ENCODE measurements around the gene KIF25.

Gene KIF25

DNA sequence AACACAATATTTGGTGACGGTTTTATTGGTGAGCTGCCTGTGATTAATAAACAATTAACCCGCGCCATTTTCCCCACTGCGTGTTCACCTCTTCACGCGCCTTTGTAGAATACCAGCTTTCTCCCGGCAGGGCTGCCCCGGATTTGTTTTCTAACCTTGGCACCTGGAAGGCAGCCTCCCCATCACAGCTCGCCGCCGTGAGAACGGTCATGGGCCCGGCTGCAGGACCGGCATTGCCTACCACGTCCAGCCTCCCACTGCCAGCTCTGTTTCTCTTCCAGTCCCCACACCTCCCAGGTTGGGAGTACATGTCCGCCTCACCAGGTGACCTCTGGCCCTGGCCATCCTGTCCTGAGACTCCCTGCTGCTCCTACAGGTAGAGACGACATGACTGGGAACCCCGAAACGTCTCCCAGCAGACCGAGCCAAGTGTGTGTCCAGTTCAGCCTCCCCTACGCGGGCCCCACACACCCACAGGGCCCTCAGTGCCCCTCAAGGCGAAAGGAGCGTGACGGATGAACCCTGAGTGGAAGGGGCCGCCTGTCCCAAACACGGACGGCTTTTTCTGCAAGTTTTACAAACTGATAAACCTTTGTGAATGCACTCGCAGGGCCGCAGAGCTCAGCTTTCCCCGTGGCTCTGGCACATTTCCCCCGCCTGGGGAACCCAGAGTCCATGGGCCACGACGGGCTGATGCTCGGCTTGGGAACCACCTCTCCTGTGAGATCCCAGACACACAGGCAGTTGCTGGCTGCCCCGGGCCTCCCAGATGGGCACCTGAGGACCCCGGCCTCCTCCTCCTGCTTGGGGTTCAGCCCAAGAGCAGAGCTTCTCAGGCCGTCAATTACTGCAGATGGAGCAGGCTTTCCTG lies 55.9 kb downstream of the KIF25 start:
- DNase-seq = no peak

DNA sequence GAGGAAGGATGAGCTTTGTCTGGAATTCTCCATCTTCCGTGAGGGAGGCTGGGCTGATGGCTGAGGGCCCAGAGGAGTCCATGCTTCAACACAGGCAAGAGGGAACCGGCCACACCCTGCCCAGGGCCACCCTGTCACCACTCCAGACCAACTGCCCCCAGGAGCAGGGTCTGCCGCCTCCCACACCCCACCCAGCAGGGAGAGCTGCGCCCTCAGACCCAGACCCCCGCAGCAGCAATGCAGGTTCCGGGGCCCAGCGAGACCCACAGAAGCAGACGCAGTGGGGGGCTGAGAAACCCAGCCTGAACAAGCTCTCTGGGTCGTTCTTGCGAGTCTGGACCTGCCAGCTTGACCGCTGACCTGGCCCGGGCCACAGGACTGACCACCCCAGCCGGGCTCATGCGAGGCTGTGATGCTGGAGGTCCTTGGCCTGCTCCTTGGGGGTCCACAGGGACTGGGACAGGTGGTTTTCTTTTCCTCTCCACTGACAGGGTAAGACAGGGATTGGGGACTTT lies 56.5 kb downstream of the KIF25 start:
- no peak for DNase-seq

DNA sequence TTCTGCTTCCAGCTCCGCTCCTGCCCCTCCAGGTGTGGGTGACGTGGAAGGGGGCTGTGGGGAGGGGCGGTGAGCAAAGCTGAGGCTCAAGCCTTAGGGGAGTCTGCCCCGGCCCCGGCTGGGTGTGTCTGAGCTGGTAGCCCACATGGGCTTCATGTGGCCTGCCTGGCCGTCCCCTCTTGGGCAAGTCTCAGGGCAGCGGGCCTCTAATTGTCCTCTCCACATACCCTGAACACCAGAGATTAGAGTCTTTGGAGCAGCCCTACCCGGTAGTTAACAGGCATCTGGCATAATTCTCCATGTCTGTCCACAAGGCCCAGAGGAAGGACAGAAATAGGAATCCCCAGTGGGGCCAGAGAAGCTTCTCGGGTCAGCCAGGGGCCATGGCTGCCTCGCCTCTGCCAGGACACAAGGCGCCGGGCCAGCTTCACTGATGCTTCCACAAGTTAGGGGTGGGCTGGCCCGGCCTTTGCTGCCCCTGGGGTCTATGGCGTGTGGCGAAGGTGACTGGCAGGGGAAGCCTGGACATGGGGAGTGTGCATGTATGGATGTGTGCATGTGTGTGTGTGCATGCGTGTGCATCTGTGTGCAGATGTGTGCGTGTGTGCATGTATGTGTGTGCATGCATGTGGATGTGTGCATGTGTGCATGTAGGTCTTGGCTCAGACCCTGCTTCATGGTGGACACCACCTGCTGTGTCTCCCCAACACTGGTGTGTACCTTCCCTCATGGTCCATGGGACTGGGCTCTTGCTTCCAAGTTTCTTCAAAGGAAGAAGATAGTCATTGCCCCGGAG lies 57.5 kb downstream of the KIF25 start:
- DNase-seq = no peak

DNA sequence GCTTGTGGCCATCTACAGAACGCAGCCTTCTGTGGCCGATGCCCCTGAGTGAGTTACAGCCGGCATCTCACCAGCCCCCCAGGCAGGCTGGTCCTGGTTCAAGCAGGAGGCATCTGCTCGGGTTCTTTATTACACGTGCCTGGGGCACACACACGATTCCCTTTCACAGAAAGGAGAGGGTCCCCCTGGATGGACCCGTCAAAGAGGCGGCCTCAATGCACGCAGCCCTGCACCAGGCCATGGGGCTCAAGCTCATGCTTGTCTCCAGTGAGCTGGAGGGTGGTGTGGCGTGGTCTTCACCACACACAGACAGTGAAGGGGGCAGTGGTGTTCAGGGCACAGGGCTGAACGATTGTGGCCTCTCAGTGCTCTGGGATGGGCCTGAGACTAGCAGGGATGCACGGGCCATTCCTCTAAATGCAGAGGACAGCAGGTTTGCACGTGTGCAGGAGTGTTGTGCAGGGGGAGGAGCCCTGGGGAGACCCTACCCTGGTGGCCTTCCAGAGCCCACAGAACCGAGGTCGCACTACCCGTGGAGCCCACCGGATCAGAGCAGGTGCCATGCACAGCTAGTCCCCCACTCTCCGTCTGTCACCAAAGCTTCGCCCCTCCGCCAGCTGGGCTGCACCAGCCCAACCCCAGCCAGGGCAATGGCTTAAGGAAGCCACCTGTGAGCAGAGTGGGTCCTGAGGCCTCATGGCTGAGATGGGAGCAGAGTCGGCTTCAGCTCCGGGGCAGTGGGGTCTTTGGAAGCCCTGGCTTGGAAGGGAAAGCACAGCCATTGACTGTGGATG lies 58.4 kb downstream of the KIF25 start:
- DNase-seq = no peak

DNA sequence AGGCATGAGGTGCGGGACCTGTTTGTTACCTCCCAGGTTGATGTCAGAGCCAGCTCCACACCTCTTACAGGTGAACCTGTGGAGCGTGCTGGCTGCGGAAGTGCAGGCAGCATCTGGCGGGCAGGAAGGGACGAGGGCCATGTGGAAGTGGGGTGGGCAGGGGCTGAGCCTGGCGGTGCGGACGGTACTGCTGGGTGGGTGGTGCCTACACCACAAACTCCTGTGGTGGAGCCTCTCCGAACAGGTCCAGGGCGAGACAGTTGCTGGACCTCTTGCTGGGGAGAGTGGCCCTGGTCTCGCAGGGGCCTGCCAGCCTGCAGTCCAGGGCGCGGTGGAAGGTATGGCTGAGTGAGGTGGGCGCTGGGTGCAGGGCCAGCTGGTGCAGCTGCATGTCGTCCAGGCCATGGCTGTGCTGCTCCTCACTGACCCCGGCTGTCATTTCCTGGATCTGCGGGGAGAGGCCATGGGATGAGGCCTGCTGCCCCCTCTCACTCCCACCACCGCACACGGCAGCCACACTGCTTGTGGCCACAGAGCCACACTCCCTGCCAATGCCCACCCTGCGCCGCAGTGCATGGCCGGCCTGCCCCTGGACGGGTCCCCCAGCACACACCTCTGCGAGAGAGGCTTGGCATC lies 59.5 kb downstream of the KIF25 start:
- DNase-seq = no peak

DNA sequence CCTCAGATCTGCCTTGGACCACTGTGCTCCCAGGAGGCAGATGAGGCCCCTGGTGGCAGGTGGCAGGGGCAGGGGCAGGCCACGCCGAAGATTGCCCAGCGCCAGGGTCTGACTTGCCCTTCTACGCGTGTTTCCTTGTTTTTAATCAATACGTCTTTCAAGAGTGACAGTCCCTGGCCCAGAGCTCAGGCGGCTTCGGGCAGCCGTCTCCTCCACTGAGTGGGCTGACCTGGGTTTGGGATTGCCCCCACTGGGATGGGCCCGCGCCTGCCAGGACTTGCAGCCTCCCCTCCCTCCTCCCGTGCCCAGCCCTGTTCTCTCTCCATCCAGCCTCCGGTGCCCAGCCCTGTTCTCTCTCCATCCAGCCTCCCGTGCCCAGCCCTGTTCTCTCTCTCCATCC lies 60.4 kb downstream of the KIF25 start:
- DNase-seq = no peak

DNA sequence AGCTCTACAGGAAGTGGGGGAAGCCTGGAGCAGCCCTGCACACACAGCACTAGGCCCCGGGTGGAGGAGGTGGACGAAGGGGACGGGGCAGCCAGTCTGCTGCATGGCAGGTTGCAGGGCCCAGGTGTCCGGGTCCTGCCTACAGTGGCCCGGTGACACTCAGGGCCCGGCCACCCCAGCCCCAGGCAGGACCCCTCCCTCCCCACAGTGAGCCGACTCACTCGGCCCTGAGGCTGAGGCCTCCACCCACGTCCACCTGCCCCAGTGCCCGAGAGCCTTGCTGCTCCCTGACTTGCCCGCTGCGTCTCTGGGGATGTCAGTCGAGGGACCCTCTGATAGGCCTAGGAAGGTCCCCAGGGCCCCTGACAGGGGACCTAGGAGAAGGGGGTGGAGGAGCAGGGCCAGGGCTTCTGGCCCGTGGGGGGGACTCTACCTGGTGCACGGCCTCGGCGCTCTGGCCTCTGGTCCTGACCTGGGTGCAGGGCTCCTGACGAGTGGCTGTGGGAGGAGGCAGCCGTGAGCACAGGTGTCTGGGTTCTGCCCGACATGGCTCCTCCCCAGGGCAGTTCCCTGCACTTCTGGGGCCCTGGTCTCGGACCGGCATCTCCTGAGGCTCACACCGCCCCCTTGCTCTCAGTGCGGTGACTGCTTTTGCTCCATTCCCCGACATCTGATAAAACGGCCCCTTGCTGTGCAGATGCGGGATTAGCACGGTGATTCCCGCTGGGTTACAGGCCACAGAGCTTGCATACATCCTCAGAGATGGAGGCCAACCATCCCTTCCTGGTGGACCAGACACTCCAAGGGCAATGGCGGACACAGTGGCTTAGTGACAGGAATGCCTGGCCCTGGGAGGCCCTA lies 61.5 kb downstream of the KIF25 start:
- no peak for DNase-seq

DNA sequence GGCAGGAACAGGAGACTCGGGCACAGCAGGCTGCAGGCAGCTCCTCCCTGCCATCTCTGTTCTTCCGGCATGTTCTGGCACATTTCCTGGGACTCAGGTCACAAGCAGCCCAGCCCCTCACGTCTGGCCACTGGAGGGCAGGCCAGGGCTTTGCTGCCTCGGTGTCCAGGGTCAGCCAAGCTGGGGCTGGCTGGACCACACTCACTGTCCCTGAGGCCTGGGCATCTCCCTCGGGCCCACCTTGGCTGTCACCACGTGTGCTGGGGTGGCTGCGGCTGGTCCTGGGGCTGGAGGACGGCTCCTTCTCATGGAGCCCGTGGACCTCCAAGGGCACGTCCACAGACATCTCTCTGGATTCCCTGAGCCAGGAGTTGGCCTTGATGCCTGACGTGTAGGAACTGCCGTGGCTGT lies 63.1 kb downstream of the KIF25 start:
- DNase-seq = no peak

DNA sequence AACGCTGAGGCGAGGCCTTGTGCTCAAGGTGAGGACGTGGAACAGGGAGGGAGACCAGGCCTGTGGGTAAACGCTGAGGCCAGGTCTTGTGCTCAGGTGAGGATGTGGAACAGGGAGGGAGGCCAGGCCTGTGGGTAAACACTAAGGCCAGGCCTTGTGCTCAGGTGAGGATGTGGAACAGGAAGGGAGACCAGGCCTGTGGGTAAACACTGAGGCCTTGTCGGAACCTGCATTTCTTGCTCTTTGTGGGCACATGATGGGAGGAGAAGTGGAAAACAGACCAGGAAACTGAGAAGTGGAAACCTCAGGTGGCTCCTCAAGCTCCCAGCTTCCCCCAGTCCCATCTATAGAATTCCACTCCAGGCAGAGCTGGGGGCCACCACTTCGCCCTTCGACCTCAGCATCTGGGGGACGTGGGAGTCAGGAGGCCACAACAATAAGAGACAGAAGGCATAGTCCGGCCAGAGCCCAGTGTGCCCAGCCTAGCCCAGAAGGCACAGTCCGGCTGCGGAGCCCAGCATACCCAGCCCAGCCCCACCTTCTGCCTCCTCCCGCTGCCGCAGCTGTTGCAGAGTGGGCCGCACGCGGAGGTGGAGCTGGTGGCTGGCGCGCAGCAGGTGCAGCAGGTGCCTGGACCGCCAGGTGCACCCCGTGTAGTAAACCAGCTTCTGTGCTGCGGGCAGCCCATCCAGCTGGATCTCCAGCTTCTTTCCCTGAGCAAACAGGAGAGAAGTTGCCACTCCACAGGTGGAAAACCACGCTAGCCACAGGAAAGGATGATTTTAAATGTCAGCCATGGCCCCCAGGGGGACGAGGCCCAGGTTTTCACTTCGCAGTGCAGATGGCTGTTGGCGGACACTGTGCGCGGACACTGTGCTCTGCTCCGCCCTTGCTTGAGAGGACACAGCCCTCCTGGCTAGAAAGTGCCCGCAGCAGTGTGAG lies 64.1 kb downstream of the KIF25 start:
- DNase-seq = no peak

DNA sequence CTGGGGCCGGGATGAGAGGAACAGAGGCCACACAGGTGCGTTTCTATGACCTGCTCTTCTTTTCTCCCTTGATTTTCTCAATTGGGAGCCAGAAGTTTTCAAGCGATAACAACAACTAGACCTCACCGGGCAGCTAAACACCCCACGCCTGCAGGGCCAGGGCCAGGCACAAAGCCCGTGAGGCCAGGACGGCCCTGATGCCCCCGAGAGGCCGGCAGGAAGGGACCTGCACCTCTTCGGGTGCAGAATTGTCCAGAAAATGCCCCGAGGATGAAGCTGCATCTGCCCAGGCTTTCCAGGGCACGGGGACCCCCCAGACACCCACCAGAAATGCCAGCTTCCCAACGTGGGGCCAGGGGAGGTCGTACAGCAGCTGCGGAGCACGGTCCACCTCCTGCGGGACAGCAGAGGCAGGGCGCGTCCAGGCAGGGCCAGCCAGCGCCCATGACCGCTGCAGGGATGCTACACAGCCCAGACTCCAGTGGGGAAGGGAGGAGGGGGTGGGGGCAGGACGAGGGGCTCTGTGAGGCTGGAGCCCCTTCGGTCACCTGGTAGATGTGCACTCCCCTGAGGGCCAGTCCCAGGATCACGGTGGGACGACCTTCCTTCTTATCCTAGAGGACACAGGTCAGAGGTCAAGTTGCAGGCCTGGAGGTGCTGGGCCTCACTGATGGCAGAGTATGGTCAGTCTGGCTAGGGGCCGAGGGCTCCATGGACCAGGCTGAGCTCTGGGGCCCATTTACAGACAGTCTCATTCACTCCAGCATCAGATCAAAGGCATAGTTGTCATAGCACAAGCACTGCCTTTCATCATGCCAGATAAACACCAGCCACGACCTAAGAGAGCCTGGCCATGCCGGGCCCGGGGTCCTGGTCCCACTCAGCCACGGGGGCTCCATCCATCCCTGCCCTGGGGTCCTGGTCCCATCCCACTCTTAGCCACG lies 65.1 kb downstream of the KIF25 start:
- no peak for DNase-seq

DNA sequence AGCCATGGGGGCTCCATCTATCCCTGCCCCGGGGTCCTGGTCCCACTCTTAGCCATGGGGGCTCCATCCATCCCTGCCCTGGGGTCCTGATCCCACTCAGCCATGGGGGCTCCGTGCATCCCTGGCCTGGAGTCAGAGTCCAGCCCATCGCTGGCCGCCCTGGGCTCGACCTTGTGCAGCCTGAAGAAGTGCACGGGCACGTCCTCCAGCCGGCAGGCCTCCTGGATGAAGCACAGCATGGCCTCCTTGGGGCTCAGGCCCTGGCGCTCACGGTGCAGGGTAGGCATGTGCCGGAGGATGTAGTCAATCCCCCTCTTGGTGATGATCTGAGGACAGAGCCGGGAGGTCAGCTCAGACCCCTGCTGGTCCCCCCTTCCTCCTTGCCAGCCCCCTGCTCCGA lies 66.0 kb downstream of the KIF25 start:
- no peak for DNase-seq

DNA sequence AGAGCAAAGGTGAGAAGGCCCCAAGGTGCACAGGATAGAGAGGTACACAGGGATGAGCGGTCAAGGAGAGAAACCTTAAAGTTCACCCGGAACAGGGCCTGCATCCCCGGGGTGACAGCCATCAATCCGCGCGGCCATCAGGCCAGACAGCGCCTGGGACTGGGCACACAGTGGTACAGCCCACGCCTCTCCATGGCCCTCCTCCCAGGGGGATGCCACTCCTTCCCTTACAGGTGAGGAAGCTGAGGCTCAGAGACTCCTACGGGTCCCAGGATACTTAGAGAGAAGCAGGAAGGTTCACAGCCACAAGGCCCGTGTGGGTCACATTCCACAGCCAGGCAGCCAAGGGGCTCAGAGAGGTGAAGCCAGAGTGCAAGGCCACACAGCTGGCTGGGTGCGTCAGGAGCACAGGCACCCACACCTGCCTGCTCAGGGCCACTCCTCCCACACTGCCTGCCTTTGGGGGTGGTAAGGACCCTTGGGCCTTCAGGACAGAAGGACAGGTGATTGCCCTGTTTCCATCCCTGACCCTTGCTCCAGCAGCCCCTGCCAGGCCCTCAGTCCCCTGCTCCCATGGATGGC lies 66.8 kb downstream of the KIF25 start:
- no peak for DNase-seq

DNA sequence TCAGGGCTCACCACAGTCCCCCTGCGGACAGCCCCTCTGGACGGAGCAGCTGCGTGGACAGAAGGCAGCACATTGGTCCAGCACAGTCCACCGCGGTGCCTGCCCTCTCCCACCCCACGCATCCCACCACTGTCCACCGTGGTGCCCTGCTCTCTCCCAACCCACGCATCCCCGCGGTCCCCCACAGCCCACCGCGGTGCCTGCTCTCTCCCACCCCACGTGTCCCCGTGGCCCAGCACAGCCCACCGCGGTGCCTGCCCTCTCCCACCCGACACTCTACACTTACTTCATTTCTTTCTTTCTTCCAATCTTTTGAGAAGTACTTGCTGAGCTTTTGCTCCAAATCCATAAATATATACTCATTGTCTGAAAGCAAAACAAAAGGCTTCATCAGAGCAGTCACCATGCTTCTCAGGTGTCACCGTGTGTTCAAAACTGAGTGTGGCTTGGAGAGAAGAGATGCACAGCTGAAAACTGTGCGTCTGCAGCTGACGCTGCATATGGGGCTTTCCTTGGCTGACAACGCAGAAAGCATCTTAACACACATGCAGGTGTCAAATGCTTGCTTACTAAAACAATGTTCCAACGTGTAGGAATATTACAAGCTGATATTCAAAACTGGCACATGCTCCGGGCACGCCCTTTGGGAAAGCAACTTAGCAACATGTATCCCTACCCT lies 69.7 kb downstream of the KIF25 start:
- DNase-seq = no peak

DNA sequence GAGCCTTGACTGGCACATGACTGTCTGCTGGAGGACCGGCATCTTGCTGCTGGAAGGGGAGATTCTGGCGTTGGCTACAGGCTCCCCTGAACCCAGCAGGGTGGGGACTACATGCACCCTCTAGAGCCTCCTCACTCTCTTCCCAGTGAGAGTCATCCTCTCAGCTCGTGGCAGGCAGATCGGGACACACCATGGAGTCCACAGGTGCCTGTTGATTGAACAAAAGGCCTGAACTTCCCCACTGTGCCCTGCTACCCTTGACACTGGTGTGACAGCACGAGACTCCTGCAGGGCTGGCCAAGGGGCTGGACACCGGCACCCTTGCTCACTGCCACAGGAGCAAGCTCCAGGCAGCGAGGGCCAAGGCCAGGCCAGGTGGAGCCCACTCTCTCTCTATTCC lies 73.3 kb downstream of the KIF25 start:
- DNase-seq = no peak

DNA sequence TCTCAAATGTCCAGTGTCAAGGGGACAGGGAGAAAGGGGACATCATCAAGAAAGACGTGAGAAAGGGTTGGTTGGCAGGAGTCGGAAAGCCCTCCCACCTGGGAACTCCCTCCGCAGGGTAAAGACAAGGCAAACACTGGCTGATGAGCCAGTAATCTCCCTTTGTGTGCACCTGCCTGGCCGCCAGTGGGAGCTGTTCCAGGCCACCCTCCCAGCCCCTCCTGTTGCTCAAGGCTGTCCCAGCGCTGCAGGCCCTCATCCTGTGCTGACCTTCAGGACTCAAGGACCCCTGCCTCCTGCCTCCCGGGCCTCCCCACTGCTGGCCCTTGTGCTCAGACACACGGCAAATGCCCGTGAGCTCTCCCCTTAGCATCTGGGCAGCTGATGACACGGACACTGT lies 74.1 kb downstream of the KIF25 start:
- no peak for DNase-seq

DNA sequence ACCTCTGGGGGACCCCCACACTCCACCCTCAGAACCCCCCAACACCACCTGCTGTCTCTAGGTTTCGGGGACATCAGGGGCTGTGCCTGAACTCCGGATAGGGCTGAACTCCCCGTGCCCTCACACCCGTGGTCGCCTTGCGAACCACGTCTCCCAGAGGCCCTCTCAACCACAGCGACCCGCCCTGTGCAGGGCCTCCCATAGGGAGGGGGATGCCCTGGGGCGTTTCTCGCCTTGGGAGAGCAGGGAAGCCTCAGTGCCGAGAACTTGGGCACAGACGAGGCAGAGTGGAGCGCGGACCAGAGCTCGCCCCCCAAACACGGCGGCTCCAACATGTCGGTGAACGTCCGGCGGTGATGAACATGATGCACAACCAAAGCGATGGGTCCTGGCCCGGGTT lies 74.8 kb downstream of the KIF25 start:
- no peak for DNase-seq

DNA sequence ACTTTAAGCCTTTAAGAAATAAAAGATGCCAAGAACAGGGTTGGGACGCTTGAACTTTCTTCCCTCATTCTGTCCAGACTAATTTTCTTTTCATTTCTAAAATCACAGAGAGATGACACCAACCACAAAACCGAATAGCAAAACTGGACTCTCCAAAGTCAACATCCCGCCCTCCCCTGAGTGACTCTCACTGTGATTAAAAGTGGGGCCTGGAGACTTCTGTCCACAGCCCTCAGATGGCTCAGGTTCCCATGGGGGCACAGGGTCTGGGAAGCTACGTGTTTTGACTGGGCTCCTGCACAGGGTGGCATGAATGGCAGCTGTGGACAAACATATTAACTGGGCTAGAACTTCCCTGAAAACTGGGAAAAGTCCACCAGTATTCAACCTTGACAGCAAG lies 75.3 kb downstream of the KIF25 start:
- no peak for DNase-seq
